Measurements from ENCODE around the gene EPM2A.

The EPM2A gene

GRCh38 chr6:145600299-145600698 is 135.0 kb downstream of the EPM2A start:
- Histone ChIP-seq H3K27me3 (replicated peaks; ENCODE audit: control insufficient read depth, insufficient read depth, low read length, poor library complexity, severe bottlenecking) (no peaks in the 10 kb centered on the region), H3K27ac (ENCODE audit: insufficient read depth, low read length, poor library complexity, severe bottlenecking) (no peak overlapping the region), H3K9me3 (ENCODE audit: control insufficient read depth, low read length) (no peaks in the 10 kb centered on the region), H3K36me3 (ENCODE audit: control insufficient read depth, insufficient read depth, low read length) (no peaks in the 10 kb centered on the region), H3K4me1 (ENCODE audit: control insufficient read depth, insufficient read depth, low read length, poor library complexity, severe bottlenecking) (no peaks in the 10 kb centered on the region), H3K4me3 (ENCODE audit: insufficient read depth, low read depth, low read length, poor library complexity, severe bottlenecking) (no peak overlapping the region)
- no peak for DNase-seq

GRCh38 chr6:145588981-145589380 is 146.3 kb downstream of the EPM2A start:
- H3K36me3 ChIP-seq (ENCODE audit: control insufficient read depth, insufficient read depth, low read length) = no peaks in the 10 kb centered on the region
- no peaks in the 10 kb centered on the region for H3K9me3 ChIP-seq (ENCODE audit: control insufficient read depth, low read length)
- H3K4me3 ChIP-seq (ENCODE audit: insufficient read depth, low read depth, low read length, poor library complexity, severe bottlenecking) = no peak overlapping the region
- no peak for DNase-seq
- H3K4me1 ChIP-seq (ENCODE audit: control insufficient read depth, insufficient read depth, low read length, poor library complexity, severe bottlenecking) = no peaks in the 10 kb centered on the region
- H3K27me3 ChIP-seq (replicated peaks; ENCODE audit: control insufficient read depth, insufficient read depth, low read length, poor library complexity, severe bottlenecking) = no peaks in the 10 kb centered on the region
- no peak overlapping the region for H3K27ac ChIP-seq (ENCODE audit: insufficient read depth, low read length, poor library complexity, severe bottlenecking)

GRCh38 chr6:145587334-145587733 is 148.0 kb downstream of the EPM2A start:
- no peak for DNase-seq
- Histone ChIP-seq H3K4me1 (ENCODE audit: control insufficient read depth, insufficient read depth, low read length, poor library complexity, severe bottlenecking) (no peaks in the 10 kb centered on the region), H3K27ac (ENCODE audit: insufficient read depth, low read length, poor library complexity, severe bottlenecking) (no peak overlapping the region), H3K9me3 (ENCODE audit: control insufficient read depth, low read length) (no peaks in the 10 kb centered on the region), H3K36me3 (ENCODE audit: control insufficient read depth, insufficient read depth, low read length) (no peaks in the 10 kb centered on the region), H3K27me3 (replicated peaks; ENCODE audit: control insufficient read depth, insufficient read depth, low read length, poor library complexity, severe bottlenecking) (no peaks in the 10 kb centered on the region), H3K4me3 (ENCODE audit: insufficient read depth, low read depth, low read length, poor library complexity, severe bottlenecking) (no peak overlapping the region)

GRCh38 chr6:145583753-145584152 is 151.6 kb downstream of the EPM2A start:
- H3K4me1 ChIP-seq (ENCODE audit: control insufficient read depth, insufficient read depth, low read length, poor library complexity, severe bottlenecking) = no peaks in the 10 kb centered on the region
- no peaks in the 10 kb centered on the region for H3K9me3 ChIP-seq (ENCODE audit: control insufficient read depth, low read length)
- H3K27ac ChIP-seq (ENCODE audit: insufficient read depth, low read length, poor library complexity, severe bottlenecking) = no peak overlapping the region
- no peaks in the 10 kb centered on the region for H3K27me3 ChIP-seq (replicated peaks; ENCODE audit: control insufficient read depth, insufficient read depth, low read length, poor library complexity, severe bottlenecking)
- no peaks in the 10 kb centered on the region for H3K36me3 ChIP-seq (ENCODE audit: control insufficient read depth, insufficient read depth, low read length)
- H3K4me3 ChIP-seq (ENCODE audit: insufficient read depth, low read depth, low read length, poor library complexity, severe bottlenecking) = no peak overlapping the region
- DNase-seq = no peak
